Activated CD4-positive, alpha-beta T cell treated with anti-CD3 and anti-CD28 coated beads, Interleukin-2, amount 50 U/mL, for 24 hours (primary cell): ENCODE data around the gene GBP7.
"Not testable (repeated sequence)": the region's sequence is repeated elsewhere in the genome, so short reads cannot be mapped to it uniquely, and the experiment has no call there.

Source experiments
- DNase-seq, 2 donors: peaks; one replicate each; pipeline ENCODE4 v3.0.0-alpha.2; 2020; ENCODE audit warnings: low read depth in 1 of 2, low spot score in 1 of 2

The GBP7 gene

GRCh38 chr1:89175601-89176256 lies at the start of gene GBP7:
TSS of gene GBP7 (minus strand) at chr1:89176003. CDS start at chr1:89171935, 4,068 bp downstream.
- DNase-seq = no peak

GRCh38 chr1:89221341-89221740 lies 45.5 kb upstream of the GBP7 start:
- DNase-seq = no peak

- not testable (repeated sequence) for DNase-seq
These were observed 44.0 kb upstream of the GBP7 start for GRCh38 chr1:89219851-89220250.

GRCh38 chr1:89218941-89219340 lies 43.1 kb upstream of the GBP7 start:
- not testable (repeated sequence) for DNase-seq

GRCh38 chr1:89213347-89213746 lies 37.5 kb upstream of the GBP7 start:
- DNase-seq = no peak

GRCh38 chr1:89211035-89211634 lies 35.3 kb upstream of the GBP7 start:
- no peak for DNase-seq

- no peak for DNase-seq
These were observed 30.6 kb upstream of the GBP7 start for GRCh38 chr1:89206373-89206772.

- no peak for DNase-seq
These were observed 27.4 kb upstream of the GBP7 start for GRCh38 chr1:89203166-89203565.

GRCh38 chr1:89201106-89201794 lies 25.4 kb upstream of the GBP7 start:
- DNase-seq = no peak

- DNase-seq = no peak
These were observed 24.9 kb upstream of the GBP7 start for GRCh38 chr1:89200663-89201062.

- no peak for DNase-seq
These were observed 23.8 kb upstream of the GBP7 start for GRCh38 chr1:89199525-89200031.

GRCh38 chr1:89198491-89199072 lies 22.8 kb upstream of the GBP7 start, which contains the start of gene GBP4:
TSS of gene GBP4 (minus strand) at chr1:89198942. CDS start at chr1:89198834, 108 bp downstream.
- peak; percentile 13 to 35 for DNase-seq

GRCh38 chr1:89198081-89198480 lies 22.3 kb upstream of the GBP7 start:
- DNase-seq = no peak

- no peak for DNase-seq
These were observed 19.7 kb upstream of the GBP7 start for GRCh38 chr1:89195476-89195875.

- DNase-seq = no peak
These were observed 15.5 kb upstream of the GBP7 start for GRCh38 chr1:89191314-89191713.

GRCh38 chr1:89190017-89190416 lies 14.2 kb upstream of the GBP7 start:
- DNase-seq = no peak

GRCh38 chr1:89179343-89179742 lies 3.5 kb upstream of the GBP7 start:
- no peak for DNase-seq

GRCh38 chr1:89176971-89177370 lies 1.2 kb upstream of the GBP7 start:
- DNase-seq = no peak

GRCh38 chr1:89174491-89174890 lies 1.3 kb downstream of the GBP7 start:
- DNase-seq = no peak

GRCh38 chr1:89172468-89173143 lies 3.2 kb downstream of the GBP7 start:
- no peak for DNase-seq

GRCh38 chr1:89171067-89171438 lies 4.8 kb downstream of the GBP7 start:
- DNase-seq = no peak
